HuH-7 (cell line): ENCODE data around the gene DDO.
"Not testable (repeated sequence)": the region's sequence is repeated elsewhere in the genome, so short reads cannot be mapped to it uniquely, and the experiment has no call there.

ENCODE experiments used
- DNase-seq: peaks from one replicate; pipeline ENCODE4 v3.0.0; 2011; ENCODE audit warnings: low spot score

Gene DDO

GRCh38 chr6:110415086-110415916, at the start of gene DDO:
Gene DDO, minus strand, starts transcription at chr6:110415575. Its CDS starts 2,113 bp downstream, at chr6:110413462.
- DNase-seq, result no peak

- DNase-seq, result no peak
These were observed 47.6 kb upstream of the DDO start for GRCh38 chr6:110462884-110463481.

- no peak for DNase-seq
These were observed 46.0 kb upstream of the DDO start for GRCh38 chr6:110461376-110461775.

GRCh38 chr6:110459137-110459536, 43.8 kb upstream of the DDO start:
- no peak for DNase-seq

GRCh38 chr6:110458476-110458875, 43.1 kb upstream of the DDO start:
- no peak for DNase-seq

GRCh38 chr6:110457567-110458175, 42.3 kb upstream of the DDO start:
- not testable (repeated sequence) for DNase-seq

- DNase-seq, result no peak
These were observed 41.3 kb upstream of the DDO start for GRCh38 chr6:110456694-110457093.

- no peak for DNase-seq
These were observed 34.1 kb upstream of the DDO start for GRCh38 chr6:110449541-110449895.

GRCh38 chr6:110448846-110449540, 33.6 kb upstream of the DDO start:
- no peak for DNase-seq

- DNase-seq, result no peak
These were observed 32.4 kb upstream of the DDO start for GRCh38 chr6:110447761-110448160.

- DNase-seq, result no peak
These were observed 31.0 kb upstream of the DDO start for GRCh38 chr6:110446405-110446804.

- DNase-seq, result no peak
These were observed 24.7 kb upstream of the DDO start for GRCh38 chr6:110440026-110440425.

- DNase-seq, result no peak
These were observed 24.0 kb upstream of the DDO start for GRCh38 chr6:110439356-110439755.

GRCh38 chr6:110434961-110435602, 19.7 kb upstream of the DDO start:
- no peak for DNase-seq

- no peak for DNase-seq
These were observed 17.0 kb upstream of the DDO start for GRCh38 chr6:110432285-110432900.

GRCh38 chr6:110430741-110431140, 15.4 kb upstream of the DDO start:
- no peak for DNase-seq

GRCh38 chr6:110430236-110430635, 14.9 kb upstream of the DDO start:
- DNase-seq, result no peak

GRCh38 chr6:110428153-110428552, 12.8 kb upstream of the DDO start:
- DNase-seq, result no peak

- no peak for DNase-seq
These were observed 10.4 kb upstream of the DDO start for GRCh38 chr6:110425816-110426215.

- DNase-seq, result no peak
These were observed 7.1 kb upstream of the DDO start for GRCh38 chr6:110422444-110422822.

- DNase-seq, result no peak
These were observed 6.5 kb upstream of the DDO start for GRCh38 chr6:110421749-110422443.
